GM21515 (cell line): Measurements from ENCODE around the gene BICD1.
"Not testable (repeated sequence)": the region's sequence is repeated elsewhere in the genome, so short reads cannot be mapped to it uniquely, and the experiment has no call there.

ENCODE experiments used
- ATAC-seq: cut with Tn5 transposase; IDR thresholded peaks from one replicate; pipeline ENCODE4 v1.9.1; 2021; ENCODE audit not compliant: unreplicated experiment

The BICD1 gene

DNA sequence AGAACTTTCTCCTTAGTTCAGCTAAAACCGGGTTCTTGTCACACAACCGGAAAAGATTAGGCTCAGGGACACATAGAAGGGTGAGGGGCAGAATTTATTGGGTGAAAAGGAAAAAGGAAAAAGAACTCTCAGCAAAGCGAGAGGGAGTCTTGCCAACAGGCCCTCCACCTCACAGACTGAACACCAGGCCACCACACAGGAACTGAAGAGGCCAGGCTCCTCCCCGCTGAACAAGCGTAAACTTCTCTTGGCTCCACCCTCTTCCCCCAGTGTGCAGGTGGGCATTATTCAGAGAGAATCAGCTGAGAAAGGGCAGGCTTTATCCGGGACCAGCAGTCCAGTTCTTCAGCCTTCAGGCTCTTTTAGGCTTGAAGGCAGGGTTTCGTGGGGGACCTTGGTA is 167.1 kb downstream of the BICD1 start:
- ATAC-seq: peak; percentile 86

- ATAC-seq: no peak
Measured at GRCh38 chr12:32274665-32275064, 168.0 kb downstream of the BICD1 start.

DNA sequence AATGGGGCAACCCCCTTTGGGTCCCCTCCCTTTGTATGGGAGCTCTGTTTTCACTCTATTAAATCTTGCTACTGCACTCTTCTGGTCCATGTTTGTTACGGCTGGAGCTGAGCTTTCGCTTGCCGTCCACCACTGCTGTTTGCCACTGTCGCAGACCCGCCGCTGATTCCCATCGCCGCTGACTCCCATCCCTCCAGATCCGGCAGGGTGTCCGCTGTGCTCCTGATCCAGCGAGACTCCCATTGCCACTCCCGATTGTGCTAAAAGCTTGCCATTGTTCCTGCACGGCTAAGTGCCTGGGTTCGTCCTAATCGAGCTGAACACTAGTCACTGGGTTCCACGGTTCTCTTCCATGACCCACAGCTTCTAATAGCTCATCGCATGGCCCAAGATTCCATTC is 168.9 kb downstream of the BICD1 start:
- ATAC-seq: not testable (repeated sequence)

DNA sequence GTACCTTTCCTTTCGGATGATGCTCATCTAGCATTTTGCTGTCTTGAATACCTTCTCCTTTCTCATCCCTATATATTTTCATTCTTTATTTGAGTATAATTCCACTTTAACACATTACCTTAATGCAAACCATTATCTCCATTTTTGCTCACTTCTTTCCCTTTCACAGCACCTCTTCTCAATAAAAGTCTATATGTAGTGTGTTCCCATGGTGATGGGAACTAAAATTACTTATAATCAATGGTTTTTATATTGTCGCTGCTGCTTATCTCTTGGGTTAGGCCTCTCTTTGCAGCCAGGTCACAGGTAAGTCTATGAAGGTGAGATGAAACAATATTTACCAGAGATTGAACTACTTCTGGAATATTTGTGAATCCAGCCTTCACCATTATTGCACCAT is 171.1 kb downstream of the BICD1 start:
- ATAC-seq: no peak

- no peak for ATAC-seq
Measured at GRCh38 chr12:32281098-32281497, 174.5 kb downstream of the BICD1 start.

GRCh38 chr12:32284561-32284960 is 177.9 kb downstream of the BICD1 start:
- ATAC-seq: no peak

- no peak for ATAC-seq
Measured at GRCh38 chr12:32285021-32285420, 178.4 kb downstream of the BICD1 start.

DNA sequence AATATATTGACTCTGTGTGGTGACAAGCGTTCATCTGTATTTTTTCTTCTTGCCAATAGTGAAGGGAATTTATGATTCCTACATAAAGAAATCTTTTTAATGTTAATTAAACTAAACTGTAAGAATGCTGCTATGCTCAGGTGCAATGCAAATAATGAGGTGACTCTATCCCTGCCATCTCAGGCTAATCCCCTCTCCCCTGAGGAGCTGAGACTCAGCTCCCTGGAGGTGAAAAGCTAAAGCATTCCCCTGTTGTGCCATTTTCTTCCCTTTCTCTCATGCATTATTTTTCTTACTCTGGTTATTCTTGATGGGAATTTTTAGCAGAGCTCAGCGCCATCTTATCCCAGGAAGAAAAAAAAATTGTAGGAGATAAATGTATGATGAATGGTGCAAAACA is 178.8 kb downstream of the BICD1 start:
- ATAC-seq: no peak

DNA sequence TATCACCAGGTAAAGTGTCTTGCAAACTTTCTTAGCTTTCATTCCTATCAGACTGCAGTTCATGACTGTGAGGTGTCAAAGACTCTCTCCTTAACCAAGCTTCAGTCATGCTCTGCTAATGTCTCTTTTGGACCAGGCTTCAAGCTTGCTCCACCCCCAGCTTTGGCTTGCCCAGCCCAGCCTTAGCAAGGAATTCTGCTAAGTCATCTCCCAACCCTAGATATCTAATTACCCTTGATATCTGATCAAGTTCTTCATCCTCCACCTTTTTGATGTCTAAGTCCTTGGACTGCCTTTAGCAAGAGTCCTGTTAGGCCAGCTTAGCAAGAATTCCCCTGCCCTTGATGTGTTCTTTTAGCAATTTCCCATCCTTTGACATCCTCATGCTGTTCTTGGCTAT is 183.8 kb downstream of the BICD1 start:
- ATAC-seq: no peak

GRCh38 chr12:32292151-32292550 is 185.5 kb downstream of the BICD1 start:
- ATAC-seq: no peak

- ATAC-seq: no peak
Measured at GRCh38 chr12:32293808-32294419, 187.3 kb downstream of the BICD1 start.

DNA sequence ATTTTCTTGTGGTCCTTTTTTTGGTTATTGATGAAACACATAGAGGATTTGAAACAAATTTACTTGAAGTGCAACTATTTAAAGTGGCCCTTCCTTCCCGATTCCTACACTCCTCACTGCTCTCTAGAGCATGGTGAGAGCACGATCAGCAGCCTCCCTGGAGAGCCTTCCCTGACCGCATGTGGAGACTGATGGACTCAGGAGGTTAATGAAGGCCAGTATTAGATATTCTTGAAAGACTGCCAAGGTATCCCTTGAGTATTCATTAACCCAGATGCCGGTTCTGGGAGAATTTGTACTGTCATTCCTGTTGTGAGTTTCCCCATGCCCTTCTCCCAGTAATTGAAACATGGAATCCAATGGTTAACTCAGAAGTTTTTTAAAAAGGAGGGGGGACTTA is 189.9 kb downstream of the BICD1 start:
- ATAC-seq: no peak

- no peak for ATAC-seq
Measured at GRCh38 chr12:32298917-32299316, 192.3 kb downstream of the BICD1 start.

- ATAC-seq: no peak
Measured at GRCh38 chr12:32301216-32301615, 194.6 kb downstream of the BICD1 start.

- peak; percentile 86 for ATAC-seq
Measured at GRCh38 chr12:32302218-32303173, 195.8 kb downstream of the BICD1 start.

DNA sequence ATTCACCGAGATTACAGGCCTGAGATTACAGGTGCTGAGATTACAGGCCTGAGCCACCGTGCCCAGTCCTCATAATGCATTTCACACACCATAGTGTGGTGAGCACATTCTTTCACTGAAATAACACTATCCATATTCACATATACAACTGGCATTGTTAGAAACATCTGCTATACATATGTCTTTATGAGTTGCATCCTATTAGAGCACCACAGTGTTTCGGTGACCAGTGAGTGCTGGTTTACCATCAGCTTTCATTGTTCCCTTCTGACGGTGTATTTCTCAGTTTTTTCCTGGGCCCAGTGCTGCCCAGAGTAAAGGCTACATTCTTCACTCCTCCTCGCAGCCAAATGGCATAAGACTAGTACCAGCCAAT is 196.5 kb downstream of the BICD1 start:
- no peak for ATAC-seq

GRCh38 chr12:32305163-32305562 is 198.5 kb downstream of the BICD1 start:
- ATAC-seq: no peak

- ATAC-seq: no peak
Measured at GRCh38 chr12:32307326-32307725, 200.7 kb downstream of the BICD1 start.

GRCh38 chr12:32309811-32310736 is 203.4 kb downstream of the BICD1 start:
- ATAC-seq: no peak

DNA sequence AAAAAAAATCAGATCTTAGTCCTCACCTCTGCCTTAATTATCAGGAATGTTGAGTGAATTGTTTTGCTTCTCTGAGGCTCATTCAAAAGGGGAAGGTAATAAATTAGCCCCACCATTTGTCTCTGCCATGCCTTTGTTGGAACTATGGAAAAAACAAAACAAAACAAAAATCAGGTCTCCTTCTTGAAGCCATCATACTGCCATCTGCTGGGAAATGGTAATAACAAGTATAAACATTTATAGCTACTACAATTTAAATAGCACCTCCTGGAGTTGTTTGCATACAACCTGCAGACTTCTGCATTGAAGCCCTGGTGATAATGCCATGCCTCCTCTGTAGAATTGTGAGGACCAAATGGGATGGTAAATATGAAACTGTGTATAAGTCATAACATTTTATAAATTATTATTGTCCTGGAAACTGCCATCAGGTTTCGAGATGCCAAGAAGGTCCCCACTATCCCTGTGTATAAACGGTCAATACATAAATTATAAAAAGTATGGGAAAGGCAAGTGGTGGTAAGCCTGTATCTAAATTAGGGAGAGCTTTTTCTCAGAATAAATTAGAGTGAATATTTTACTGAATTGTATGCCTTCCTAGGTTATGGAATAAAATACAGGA is 205.5 kb downstream of the BICD1 start:
- ATAC-seq: no peak

GRCh38 chr12:32322354-32322753 is 215.7 kb downstream of the BICD1 start:
- no peak for ATAC-seq
